BE2C (cell line): ENCODE measurements around the gene KLC4.

Experiments
- DNase-seq: peaks from one replicate; pipeline ENCODE4 v3.0.0-alpha.2; 2020
- H3K27me3 ChIP-seq: fragments of 250-450 bp; sonication (Bioruptor Pico); 2 replicates; pipeline ENCODE4 v1.5.1; 2020; ENCODE audit warnings: mild to moderate bottlenecking
- H3K36me3 ChIP-seq: fragments of 250-450 bp; sonication (Bioruptor Pico); 2 replicates; pipeline ENCODE4 v1.5.1; 2020; ENCODE audit warnings: mild to moderate bottlenecking
- H3K4me1 ChIP-seq: fragments of 250-450 bp; sonication (Bioruptor Pico); 2 replicates; pipeline ENCODE4 v1.5.1; 2020
- H3K4me3 ChIP-seq: 2 replicates; pipeline ENCODE4 v1.5.1; 2011; ENCODE audit warnings: low read depth, low read length
- H3K9me3 ChIP-seq: fragments of 250-450 bp; sonication (Bioruptor Pico); 2 replicates; pipeline ENCODE4 v1.5.1; 2020
- CTCF ChIP-seq: IDR thresholded peaks from 2 replicates; pipeline ENCODE4 v1.5.1; 2012; ENCODE audit warnings: mild to moderate bottlenecking, low read depth, low read length

KLC4 gene

DNA sequence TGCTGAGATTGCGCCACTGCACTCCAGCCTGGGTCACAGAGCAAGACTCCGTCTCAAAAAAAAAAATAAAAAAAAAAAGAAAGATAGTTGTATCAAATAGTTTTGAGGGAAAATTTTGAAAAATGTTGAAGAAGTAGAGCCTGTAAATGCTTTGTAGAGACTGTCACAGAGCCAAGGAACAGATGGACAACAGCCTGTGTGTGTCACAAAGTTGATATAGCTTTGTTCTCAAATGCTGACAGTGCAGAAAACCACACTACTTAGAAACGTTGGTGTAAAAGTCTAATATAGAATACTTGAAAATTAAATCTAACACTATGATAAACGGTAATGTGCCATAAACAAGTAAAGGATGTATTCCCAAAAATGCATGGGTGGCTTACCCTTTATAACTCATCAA is 42.1 kb downstream of the KLC4 start:
- Histone ChIP-seq H3K4me1 (peaks cover 11% of the 10 kb centered on the region), H3K4me3 (no peak overlapping the region), H3K36me3 (no peaks in the 10 kb centered on the region), H3K9me3 (no peaks in the 10 kb centered on the region; the same call in 1 of the 2 replicates), H3K27me3 (no peaks in the 10 kb centered on the region)
- DNase-seq: no peak
- no peak for TF ChIP-seq CTCF

- Histone ChIP-seq H3K9me3 (no peaks in the 10 kb centered on the region; the same call in none of the 2 replicates), H3K4me3 (no peak overlapping the region), H3K4me1 (peaks cover 3% of the 10 kb centered on the region; the same call in 1 of the 2 replicates), H3K27me3 (no peaks in the 10 kb centered on the region), H3K36me3 (no peaks in the 10 kb centered on the region)
- DNase-seq: no peak
- no peak for TF ChIP-seq CTCF
These were observed 43.9 kb downstream of the KLC4 start for GRCh38 chr6:43103253-43103876.

DNA sequence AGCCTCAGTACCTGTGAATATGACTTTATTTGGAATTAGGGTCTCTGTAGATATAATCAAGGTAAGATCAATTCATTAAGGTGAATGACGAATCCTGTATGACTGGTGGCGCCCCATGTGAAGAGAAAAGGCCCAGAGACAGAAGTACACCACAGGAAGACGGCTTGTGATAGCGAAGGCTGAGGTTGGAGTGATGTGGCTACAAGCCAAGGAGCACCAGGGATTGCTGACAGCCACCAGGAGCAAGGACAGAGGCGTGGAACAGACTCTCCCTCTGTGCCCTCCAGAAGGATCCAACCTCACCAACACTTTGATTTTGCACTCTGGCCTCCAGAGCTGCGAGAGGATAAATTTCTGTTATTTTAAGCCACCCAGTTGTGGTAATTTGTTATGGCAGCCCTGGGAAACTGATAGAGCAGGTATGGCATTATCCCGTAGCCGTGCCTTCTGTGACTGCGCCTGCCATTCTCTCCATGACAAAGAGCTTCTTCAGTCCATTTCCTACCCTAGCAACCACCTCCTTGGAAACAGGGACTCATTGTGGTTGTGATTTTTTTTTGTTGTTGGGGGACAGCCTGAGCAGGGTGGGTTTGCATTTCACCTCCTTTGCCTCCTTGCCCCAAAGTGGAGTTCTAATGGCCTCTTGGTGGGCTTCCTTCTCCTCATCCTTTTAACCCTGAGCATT is 46.2 kb downstream of the KLC4 start:
- no peaks in the 10 kb centered on the region; the same call in 1 of the 2 replicates for H3K9me3 ChIP-seq
- DNase-seq: peak; percentile 24

GRCh38 chr6:43107344-43108062 is 48.1 kb downstream of the KLC4 start:
- no peak overlapping the region for H3K4me3 ChIP-seq
- H3K36me3 ChIP-seq: no peaks in the 10 kb centered on the region
- H3K27me3 ChIP-seq: no peaks in the 10 kb centered on the region
- no peak for TF ChIP-seq CTCF
- DNase-seq: no peak
- no peaks in the 10 kb centered on the region; the same call in 1 of the 2 replicates for H3K9me3 ChIP-seq
- peaks cover 5% of the 10 kb centered on the region for H3K4me1 ChIP-seq

More for the DNA sequence above, 46.2 kb downstream of the KLC4 start:
- TF ChIP-seq CTCF: no peak
- no peaks in the 10 kb centered on the region for H3K36me3 ChIP-seq
- no peaks in the 10 kb centered on the region for H3K27me3 ChIP-seq
- peaks cover 3% of the 10 kb centered on the region; the same call in 1 of the 2 replicates for H3K4me1 ChIP-seq
- H3K4me3 ChIP-seq: no peak overlapping the region

GRCh38 chr6:43113431-43114260 is 54.2 kb downstream of the KLC4 start:
- Histone ChIP-seq H3K4me3 (no peak overlapping the region; the same call in 1 of the 2 replicates), H3K4me1 (peaks cover 15% of the 10 kb centered on the region), H3K27me3 (no peaks in the 10 kb centered on the region), H3K9me3 (no peaks in the 10 kb centered on the region), H3K36me3 (no peaks in the 10 kb centered on the region)
- TF ChIP-seq CTCF: no peak
- peak; percentile 94 for DNase-seq
